ENCODE measurements around the gene NTN4. TPM values are rescaled to one million over a fixed set of nuclear protein-coding genes. Genes with fewer than 3 reads are reported as not detected.

NTN4 gene
- polyA plus RNA-seq, 1 of the 3 experiments (the other 2 are of a cell fraction): 0.08 TPM

DNA sequence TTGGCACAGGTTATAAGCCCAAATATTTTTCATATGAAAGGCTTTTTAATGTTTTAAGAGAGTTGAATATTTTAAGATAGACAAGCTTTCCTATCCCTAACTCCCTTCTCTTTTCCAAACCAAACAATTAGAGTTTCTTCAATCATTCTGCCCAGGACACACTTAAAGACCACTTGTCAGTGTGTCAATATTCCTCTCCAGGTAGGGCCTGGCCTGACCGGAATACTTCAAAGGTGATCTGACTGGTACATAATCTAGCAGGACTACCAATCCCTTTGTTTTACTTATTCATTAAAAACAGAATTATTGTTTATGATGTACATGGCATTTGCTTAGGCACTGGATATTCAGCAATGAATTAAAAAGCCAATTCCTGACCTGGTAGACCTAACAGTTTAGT, 44.0 kb upstream of the NTN4 start (continued):
- no peak for TF ChIP-seq FOXM1 (IDR thresholded peaks at IDR 0.05; ENCODE audit: low read depth)
- no peak for TF ChIP-seq NFIC (IDR thresholded peaks at IDR 0.05; ENCODE audit: borderline replicate concordance)

GRCh38 chr12:95830335-95831089, 39.9 kb upstream of the NTN4 start:
- DNase-seq: no peak
- H3K4me3 ChIP-seq (ENCODE audit: low read depth in 2 of 2, low read length in 1 of 2): no peak overlapping the region
- H3K36me3 ChIP-seq (replicated peaks in 1 of 2; ENCODE audit: control insufficient read depth in 1 of 2, insufficient read depth in 2 of 2, low read length in 1 of 2): no peaks in the 10 kb centered on the region
- TF ChIP-seq, protein P1, sequence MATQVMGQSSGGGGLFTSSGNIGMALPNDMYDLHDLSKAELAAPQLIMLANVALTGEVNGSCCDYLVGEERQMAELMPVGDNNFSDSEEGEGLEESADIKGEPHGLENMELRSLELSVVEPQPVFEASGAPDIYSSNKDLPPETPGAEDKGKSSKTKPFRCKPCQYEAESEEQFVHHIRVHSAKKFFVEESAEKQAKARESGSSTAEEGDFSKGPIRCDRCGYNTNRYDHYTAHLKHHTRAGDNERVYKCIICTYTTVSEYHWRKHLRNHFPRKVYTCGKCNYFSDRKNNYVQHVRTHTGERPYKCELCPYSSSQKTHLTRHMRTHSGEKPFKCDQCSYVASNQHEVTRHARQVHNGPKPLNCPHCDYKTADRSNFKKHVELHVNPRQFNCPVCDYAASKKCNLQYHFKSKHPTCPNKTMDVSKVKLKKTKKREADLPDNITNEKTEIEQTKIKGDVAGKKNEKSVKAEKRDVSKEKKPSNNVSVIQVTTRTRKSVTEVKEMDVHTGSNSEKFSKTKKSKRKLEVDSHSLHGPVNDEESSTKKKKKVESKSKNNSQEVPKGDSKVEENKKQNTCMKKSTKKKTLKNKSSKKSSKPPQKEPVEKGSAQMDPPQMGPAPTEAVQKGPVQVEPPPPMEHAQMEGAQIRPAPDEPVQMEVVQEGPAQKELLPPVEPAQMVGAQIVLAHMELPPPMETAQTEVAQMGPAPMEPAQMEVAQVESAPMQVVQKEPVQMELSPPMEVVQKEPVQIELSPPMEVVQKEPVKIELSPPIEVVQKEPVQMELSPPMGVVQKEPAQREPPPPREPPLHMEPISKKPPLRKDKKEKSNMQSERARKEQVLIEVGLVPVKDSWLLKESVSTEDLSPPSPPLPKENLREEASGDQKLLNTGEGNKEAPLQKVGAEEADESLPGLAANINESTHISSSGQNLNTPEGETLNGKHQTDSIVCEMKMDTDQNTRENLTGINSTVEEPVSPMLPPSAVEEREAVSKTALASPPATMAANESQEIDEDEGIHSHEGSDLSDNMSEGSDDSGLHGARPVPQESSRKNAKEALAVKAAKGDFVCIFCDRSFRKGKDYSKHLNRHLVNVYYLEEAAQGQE (IDR thresholded peaks at IDR 0.05; ENCODE audit: low read depth, low read length): no peak
- no peak for TF ChIP-seq JUND (IDR thresholded peaks at IDR 0.05)
- TF ChIP-seq, protein P2, sequence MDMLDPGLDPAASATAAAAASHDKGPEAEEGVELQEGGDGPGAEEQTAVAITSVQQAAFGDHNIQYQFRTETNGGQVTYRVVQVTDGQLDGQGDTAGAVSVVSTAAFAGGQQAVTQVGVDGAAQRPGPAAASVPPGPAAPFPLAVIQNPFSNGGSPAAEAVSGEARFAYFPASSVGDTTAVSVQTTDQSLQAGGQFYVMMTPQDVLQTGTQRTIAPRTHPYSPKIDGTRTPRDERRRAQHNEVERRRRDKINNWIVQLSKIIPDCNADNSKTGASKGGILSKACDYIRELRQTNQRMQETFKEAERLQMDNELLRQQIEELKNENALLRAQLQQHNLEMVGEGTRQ (IDR thresholded peaks at IDR 0.05; ENCODE audit: borderline replicate concordance, low read depth, low read length): no peak
- TF ChIP-seq NFIC (IDR thresholded peaks at IDR 0.05; ENCODE audit: borderline replicate concordance): no peak
- WGBS (ENCODE audit: low lambda C conversion rate): 61% methylated on average over 2 of the region's 2 CpGs
- ChIA-PET POLR2A (no interaction called here), CTCF (no interaction called here)
- no peaks in the 10 kb centered on the region for H3K9me2 ChIP-seq
- peaks cover 0 to 3% of the 10 kb centered on the region in 2 experiments; a peak in 1 of 4 replicates for H3K4me1 ChIP-seq (ENCODE audit: control insufficient read depth in 1 of 2, insufficient read depth in 2 of 2, low read depth in 1 of 2, low read length in 1 of 2)
- no peak overlapping the region for H3K9ac ChIP-seq
- H3F3A ChIP-seq (replicated peaks; ENCODE audit: insufficient read depth): peaks cover 2% of the 10 kb centered on the region
- H3K27me3 ChIP-seq (ENCODE audit: insufficient read depth): peaks cover 23% of the 10 kb centered on the region
- no peak overlapping the region for H3K27ac ChIP-seq (ENCODE audit: low read depth in 2 of 2, low read length in 1 of 2)
- peaks cover 3% of the 10 kb centered on the region; the same call in 1 of the 2 replicates for H4K20me1 ChIP-seq (ENCODE audit: insufficient read depth)
- H3K9me3 ChIP-seq: no peaks in the 10 kb centered on the region
- no peak overlapping the region for H2AFZ ChIP-seq (ENCODE audit: low read depth)
- H3K4me2 ChIP-seq: no peak overlapping the region
- no peaks in the 10 kb centered on the region for H3K79me2 ChIP-seq (ENCODE audit: insufficient read depth)

DNA sequence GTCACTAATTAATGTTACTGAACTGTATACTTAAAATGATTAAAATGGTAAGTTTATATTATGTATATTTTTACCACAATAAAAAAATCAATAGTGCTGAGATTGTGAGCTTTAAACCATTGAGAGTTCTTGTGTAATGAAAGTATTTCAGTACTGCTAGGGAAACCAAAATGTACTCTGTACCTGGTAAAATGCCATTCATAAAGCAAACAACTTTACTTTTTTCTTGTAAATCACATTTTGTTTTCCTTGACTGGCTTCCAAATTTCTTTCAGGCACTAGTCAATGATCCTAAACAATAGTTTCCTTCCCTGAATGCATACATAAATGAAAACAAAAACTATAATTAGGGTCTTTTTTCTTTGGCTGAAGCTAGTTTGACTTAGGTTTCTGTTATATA, 38.8 kb upstream of the NTN4 start:
- peaks cover 0 to 3% of the 10 kb centered on the region in 2 experiments; a peak in 1 of 4 replicates for H3K4me1 ChIP-seq (ENCODE audit: control insufficient read depth in 1 of 2, insufficient read depth in 2 of 2, low read depth in 1 of 2, low read length in 1 of 2)
- TF ChIP-seq RXRA (IDR thresholded peaks at IDR 0.05; ENCODE audit: borderline replicate concordance, low read depth): no peak
- no peaks in the 10 kb centered on the region for H3K9me3 ChIP-seq
- POLR2A ChIA-PET: no interaction called here
- H2AFZ ChIP-seq (ENCODE audit: low read depth): no peak overlapping the region
- peaks cover 23% of the 10 kb centered on the region; the same call in 1 of the 2 replicates for H3K27me3 ChIP-seq (ENCODE audit: insufficient read depth)
- no peak overlapping the region for H3K4me3 ChIP-seq (ENCODE audit: low read depth in 2 of 2, low read length in 1 of 2)
- H3K9me2 ChIP-seq: no peaks in the 10 kb centered on the region
- CTCF ChIA-PET: interaction anchor here (1.7 kb wide), 1 partner anchor 19 kb away, joined by 5 read pairs; no protein-coding TSS in a partner anchor
- H3K9ac ChIP-seq: no peak overlapping the region
- no peak overlapping the region for H3K27ac ChIP-seq (ENCODE audit: low read depth in 2 of 2, low read length in 1 of 2)
- H3F3A ChIP-seq (replicated peaks; ENCODE audit: insufficient read depth): no peaks in the 10 kb centered on the region
- no peaks in the 10 kb centered on the region for H4K20me1 ChIP-seq (ENCODE audit: insufficient read depth)
- H3K4me2 ChIP-seq: no peak overlapping the region
- DNase-seq: no peak
- H3K79me2 ChIP-seq (ENCODE audit: insufficient read depth): no peaks in the 10 kb centered on the region
- H3K36me3 ChIP-seq (replicated peaks in 1 of 2; ENCODE audit: control insufficient read depth in 1 of 2, insufficient read depth in 2 of 2, low read length in 1 of 2): no peaks in the 10 kb centered on the region
